Measurements from ENCODE around the gene BMP5.

The BMP5 gene

GRCh38 chr6:55726144-55726543 is 149.2 kb downstream of the BMP5 start:
- no peak for DNase-seq (ENCODE audit: low spot score)
- no peak for TF ChIP-seq CTCF (IDR thresholded peaks at IDR 0.05; ENCODE audit: extremely low read depth, missing control alignments)

GRCh38 chr6:55714831-55715230 is 160.6 kb downstream of the BMP5 start:
- TF ChIP-seq CTCF (IDR thresholded peaks at IDR 0.05; ENCODE audit: extremely low read depth, missing control alignments), result no peak
- DNase-seq (ENCODE audit: low spot score), result no peak

- DNase-seq (ENCODE audit: low spot score), result no peak
- no peak for TF ChIP-seq CTCF (IDR thresholded peaks at IDR 0.05; ENCODE audit: extremely low read depth, missing control alignments)
Measured at GRCh38 chr6:55713436-55713835, 162.0 kb downstream of the BMP5 start.

GRCh38 chr6:55708711-55709110 is 166.7 kb downstream of the BMP5 start:
- DNase-seq (ENCODE audit: low spot score), result no peak
- no peak for TF ChIP-seq CTCF (IDR thresholded peaks at IDR 0.05; ENCODE audit: extremely low read depth, missing control alignments)

- DNase-seq (ENCODE audit: low spot score), result no peak
- TF ChIP-seq CTCF (IDR thresholded peaks at IDR 0.05; ENCODE audit: extremely low read depth, missing control alignments), result no peak
Measured at GRCh38 chr6:55705451-55706440, 169.6 kb downstream of the BMP5 start.

GRCh38 chr6:55704421-55704820 is 171.0 kb downstream of the BMP5 start:
- DNase-seq (ENCODE audit: low spot score), result no peak
- no peak for TF ChIP-seq CTCF (IDR thresholded peaks at IDR 0.05; ENCODE audit: extremely low read depth, missing control alignments)

All from GM20000 (cell line).